HG02798 (cell line): Measurements from ENCODE around the gene CBX4.

Source experiments
- ATAC-seq: cut with Tn5 transposase; IDR thresholded peaks from one replicate; pipeline ENCODE4 v1.9.1; 2021; ENCODE audit warnings: mild to moderate bottlenecking; ENCODE audit not compliant: unreplicated experiment, poor library complexity

CBX4 gene

DNA sequence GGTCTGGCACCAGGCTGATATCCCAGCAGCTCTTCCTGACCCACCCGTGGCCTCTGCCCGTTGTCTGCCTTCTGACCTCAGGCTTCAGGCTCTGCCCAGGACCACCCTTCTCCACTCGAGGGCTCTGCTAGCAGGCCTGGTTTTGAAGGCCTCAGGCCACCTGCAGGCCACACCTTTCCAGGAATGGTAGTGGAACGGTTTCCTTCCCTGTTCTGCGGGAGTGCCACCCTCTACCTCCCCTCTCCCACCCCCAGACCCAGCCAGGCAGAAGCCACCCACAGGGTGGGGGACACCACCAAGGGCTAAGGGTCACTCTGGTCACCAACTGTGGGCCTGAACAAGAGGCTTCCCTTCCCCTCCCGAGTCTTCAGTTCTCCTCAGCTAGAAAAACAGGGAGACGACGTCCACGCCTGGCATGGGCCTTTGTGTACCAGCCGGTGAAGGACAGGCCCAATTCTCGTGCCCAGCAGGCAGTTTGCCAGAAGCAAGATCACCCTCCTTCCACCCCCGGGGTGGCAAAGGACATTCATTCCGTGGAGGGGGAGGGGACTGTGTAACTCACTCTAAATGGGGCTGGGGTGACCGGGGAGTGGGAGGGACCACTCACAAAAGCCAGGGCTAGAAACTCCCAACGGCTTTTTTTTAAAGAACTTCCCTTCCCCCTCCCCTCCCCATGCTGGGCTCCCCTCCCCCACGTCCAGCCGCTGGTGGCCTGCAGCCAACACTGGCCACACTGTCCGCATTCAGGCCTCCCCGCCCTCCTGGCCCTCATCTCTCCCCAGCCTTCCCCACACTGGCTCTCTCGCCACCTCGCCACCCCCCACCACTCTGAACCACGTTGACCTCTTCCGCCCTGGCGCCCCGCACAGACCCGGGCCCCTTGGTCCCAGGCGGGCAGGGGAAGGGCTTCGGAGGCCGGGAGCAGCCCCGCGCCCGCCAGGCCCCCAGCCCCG, 7.7 kb downstream of the CBX4 start:
- ATAC-seq: no peak

DNA sequence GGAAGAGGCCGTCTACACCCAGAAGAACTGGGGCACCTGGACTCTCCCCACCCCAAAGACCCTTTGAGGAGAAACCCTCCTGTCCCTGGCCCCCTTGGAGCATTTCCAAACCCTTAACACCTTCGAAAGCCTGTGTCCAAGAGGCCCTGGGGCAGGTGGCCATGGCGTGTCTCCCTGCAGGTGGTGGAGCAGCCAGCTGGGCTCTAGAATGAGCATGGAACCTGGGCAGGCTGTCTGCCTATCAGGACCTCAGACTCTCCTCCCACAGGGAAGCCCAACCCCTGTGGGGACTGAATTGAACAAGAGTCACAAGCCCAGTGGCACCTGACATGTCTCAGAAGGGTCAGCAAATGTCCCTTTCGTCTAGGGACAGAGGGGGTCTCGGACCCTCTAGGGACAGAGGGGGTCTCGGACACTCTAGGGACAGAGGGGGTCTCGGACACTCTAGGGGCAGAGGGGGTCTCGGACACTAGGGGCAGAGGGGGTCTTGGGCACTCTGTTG, 8.4 kb downstream of the CBX4 start:
- ATAC-seq: no peak

DNA sequence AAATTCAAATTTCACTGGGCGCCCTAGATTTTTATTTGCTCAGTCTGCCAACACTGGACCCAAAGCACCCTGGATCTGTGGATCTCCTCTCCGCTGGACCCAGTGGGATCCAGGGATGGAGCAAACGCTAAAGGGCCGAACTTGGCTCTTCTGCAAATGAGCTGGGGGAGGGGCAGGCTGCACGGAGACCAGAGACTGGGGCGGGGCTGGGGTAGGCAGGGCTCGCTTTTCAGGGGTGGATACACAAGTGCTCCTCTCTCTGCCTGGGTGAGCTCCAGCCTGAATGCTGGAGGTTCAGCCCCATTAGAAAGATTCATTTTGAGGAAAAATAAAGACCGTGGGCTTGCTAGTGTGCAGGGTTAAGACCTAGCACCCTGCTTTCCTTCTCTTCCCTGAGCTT, 8.9 kb downstream of the CBX4 start:
- no peak for ATAC-seq

GRCh38 chr17:79829457-79829856, 9.8 kb downstream of the CBX4 start:
- ATAC-seq: no peak

DNA sequence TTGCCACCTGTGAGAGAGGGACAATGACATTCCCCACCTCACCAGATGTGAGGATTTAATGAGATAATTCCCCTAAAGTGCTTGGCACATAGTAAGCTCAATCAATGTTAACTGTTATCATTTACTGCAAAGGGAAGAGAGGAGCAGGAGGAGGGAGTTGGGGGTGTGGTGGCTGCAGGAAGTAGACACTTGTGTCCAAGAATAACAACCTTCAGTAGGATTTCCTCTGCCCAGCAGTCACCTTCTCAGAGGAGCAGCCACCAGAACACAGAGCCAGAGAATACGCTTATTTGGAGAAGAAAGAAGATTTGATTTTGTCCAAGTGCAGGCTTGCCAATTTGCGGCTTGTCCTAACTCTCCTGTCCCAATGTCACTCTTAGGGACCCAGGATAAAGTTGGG, 10.2 kb downstream of the CBX4 start:
- no peak for ATAC-seq

GRCh38 chr17:79826841-79827578, 12.2 kb downstream of the CBX4 start:
- ATAC-seq: no peak

- no peak for ATAC-seq
These were observed 13.0 kb downstream of the CBX4 start for GRCh38 chr17:79826204-79826680.

DNA sequence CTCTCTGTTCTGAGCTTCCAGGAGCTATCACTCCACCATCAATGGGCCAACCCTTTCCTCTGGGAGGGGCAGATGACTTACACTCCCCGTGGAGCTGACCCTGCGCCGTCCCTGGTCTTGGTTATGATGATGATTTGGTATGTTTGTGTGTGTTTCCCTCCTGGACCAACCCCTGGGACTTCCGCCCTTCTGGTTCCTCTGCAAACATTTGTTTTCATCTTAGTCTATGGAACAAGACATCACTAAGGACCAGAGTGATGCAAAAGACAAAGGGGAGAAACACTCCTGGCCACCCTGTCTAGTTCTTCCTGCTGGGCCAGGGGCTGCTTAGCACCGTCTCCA, 13.7 kb downstream of the CBX4 start:
- no peak for ATAC-seq

DNA sequence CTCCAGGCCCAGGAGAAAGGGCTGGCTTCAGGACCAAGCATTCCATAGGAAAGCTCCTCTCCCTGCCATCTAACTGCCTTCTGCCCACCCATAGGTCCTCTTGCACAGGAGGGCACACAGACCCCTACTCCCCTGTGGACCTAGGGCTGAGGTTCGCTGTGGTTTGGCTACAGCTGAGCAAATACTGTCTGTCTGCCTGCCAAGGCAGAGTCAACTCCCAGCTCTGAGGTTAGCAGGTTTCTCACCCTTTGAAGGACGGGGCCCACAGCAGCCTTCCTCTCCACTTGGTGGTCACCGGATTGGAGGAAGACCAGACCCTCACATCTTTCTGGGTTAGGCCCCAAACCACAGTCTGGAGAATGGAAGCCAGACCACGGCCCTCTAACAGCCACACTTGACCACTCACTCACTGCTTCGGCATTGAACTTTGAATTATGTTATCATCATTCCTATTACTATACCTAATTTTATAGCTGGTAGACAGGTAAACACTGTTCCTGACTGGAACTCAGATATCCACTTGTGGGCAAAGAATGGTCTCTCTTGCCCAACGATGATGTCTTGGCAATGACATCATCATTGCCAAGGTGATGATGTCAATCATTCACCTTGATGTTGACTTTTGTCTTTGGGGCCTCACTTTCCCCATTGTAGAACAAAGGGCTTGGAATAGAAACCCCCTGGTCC, 14.2 kb downstream of the CBX4 start:
- no peak for ATAC-seq

DNA sequence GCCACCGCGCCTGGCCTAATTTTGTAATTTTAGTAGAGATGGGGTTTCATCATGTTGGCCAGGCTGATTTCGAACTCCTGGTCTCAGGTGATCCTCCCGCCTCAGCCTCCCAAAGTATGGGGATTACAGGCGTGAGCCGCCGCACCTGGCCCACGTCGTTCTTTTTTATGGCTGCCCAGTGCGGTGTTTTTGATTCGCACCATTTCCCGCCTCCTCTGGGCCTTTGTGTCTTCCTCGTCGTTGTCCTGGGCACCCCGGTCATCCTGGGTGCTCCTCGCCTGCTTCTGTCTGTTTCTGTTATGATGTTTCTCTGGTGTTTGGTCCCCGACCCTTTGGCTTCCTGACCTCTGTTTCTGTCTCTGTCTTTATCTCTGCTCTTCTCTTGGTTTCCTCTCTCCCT, 15.0 kb downstream of the CBX4 start:
- no peak for ATAC-seq

- ATAC-seq: no peak
These were observed 16.6 kb downstream of the CBX4 start for GRCh38 chr17:79822583-79823124.

DNA sequence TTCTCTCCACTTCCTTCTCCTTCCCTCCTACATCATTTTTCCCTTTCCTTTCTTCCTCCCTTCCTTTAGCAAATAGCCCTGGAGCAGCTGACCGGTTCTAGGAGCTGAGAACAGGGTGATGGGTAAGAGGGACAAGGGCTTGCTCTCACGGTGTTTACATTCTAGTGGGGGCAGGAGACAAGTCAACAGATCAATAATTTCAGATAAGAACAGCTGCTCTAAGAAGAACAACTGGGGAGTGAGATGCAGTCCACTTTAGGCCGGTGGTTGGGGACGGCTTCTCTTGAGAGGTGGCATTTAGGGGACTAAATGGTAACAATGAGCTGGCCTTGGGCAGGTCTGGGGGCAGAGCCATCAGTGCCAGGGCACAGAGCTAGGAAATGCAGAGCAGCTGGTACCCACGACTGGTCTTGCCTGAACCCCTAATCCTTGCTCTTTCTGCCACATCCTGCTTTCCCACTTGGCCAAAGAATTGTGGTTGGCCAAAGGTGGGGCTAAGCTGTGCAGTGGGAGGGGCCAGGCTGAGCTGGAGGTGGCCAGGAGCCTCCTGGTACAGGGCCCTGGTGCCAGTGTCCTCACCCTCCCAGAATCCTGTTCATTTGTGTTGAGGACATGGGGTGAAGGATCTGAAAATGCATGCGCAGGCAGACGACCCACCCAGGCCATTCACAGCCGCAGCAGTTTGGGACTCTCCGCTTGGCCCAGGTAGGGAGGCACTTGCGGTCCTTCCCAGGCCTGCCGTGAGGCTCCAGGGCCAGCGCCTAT, 17.7 kb downstream of the CBX4 start:
- ATAC-seq: no peak

DNA sequence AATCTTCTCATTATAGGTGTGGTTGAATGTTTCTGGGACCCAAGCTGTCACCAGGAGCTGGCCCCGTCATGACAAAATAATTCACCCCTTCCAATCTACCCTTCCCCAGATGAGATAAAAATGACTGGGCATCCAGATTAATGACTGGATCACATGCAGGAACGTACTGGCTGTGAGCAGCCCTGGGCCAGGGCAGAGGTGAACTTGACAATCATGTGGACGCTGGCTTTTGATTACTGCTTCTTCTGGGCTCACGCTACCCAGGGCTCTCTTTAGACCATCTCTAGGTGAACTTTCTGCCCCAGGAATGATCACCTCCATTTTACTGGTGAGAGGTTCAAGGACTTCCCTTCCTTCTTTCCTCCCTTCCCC, 18.3 kb downstream of the CBX4 start:
- ATAC-seq: no peak

DNA sequence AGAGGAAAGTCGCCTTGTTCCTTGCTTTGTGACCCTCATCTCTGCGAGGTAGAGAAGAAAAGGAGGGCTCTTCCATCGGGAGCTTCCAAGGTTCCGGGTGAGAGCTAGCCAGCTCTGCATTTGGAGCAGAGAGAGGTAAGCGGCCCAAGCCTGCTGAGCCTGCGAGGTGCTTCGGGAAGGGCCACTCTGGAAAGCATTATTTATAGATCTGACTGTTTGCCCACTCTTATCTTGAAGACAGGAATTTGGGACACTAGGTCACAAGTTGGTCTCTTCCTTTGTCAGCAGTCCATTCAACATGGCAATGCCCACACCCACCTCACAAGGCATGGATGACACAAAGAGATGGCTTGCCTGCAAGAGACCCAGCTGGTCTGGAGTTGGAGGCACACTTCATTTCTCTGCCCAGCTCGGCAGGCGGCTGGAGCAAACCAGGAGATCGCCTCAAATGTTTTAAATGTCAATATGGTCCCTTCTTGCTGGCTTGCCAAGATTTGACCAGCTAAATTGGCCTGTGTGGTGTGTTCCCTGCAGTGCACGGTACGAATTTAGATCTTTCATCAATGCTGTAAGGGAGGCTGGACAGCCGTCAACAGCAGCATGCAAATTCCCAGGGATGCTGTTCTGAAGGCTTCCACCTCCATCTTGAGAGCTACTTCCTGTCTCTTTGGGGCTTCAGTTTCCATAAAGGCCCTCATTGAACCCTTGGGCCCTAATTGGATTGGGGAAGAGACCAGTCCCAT, 19.5 kb downstream of the CBX4 start:
- ATAC-seq: no peak

- ATAC-seq: no peak
These were observed 20.2 kb downstream of the CBX4 start for GRCh38 chr17:79819085-79819484.

GRCh38 chr17:79818026-79818758, 21.0 kb downstream of the CBX4 start:
- no peak for ATAC-seq

GRCh38 chr17:79815836-79816461, 23.3 kb downstream of the CBX4 start:
- no peak for ATAC-seq
